Ectodermal cell (in vitro differentiated cells): ENCODE results near the gene HIPK2.

ENCODE experiments used
- H3K27ac ChIP-seq: 2 replicates; pipeline ENCODE4 v1.7.0; 2013; ENCODE audit warnings: mild to moderate bottlenecking, low read depth, low read length; ENCODE audit not compliant: insufficient read depth, poor library complexity, severe bottlenecking
- H3K27me3 ChIP-seq: 2 replicates; pipeline ENCODE4 v1.7.0; 2013; ENCODE audit warnings: mild to moderate bottlenecking, low read length; ENCODE audit not compliant: insufficient read depth, control insufficient read depth, poor library complexity, severe bottlenecking
- H3K36me3 ChIP-seq: one replicate; pipeline ENCODE4 v1.7.0; 2013; ENCODE audit warnings: low read length; ENCODE audit not compliant: control insufficient read depth, insufficient read depth
- H3K4me1 ChIP-seq: one replicate; pipeline ENCODE4 v1.7.0; 2013; ENCODE audit warnings: low read length; ENCODE audit not compliant: control insufficient read depth, insufficient read depth
- H3K4me3 ChIP-seq: 2 replicates; pipeline ENCODE4 v1.7.0; 2013; ENCODE audit warnings: low read depth, low read length, control low read depth; ENCODE audit not compliant: insufficient read depth
- H3K9me3 ChIP-seq: 2 replicates; pipeline ENCODE4 v1.7.0; 2013; ENCODE audit warnings: mild to moderate bottlenecking, low read length, moderate library complexity; ENCODE audit not compliant: control insufficient read depth
- WGBS, 2 experiments: methylation state at CpG; one replicate each; pipeline ENCODE4 v1.1.7; 2013; ENCODE audit warnings: missing lambda C conversion rate in 2 of 2; 5-methylcytosine and 5-hydroxymethylcytosine counted together

HIPK2 gene

DNA sequence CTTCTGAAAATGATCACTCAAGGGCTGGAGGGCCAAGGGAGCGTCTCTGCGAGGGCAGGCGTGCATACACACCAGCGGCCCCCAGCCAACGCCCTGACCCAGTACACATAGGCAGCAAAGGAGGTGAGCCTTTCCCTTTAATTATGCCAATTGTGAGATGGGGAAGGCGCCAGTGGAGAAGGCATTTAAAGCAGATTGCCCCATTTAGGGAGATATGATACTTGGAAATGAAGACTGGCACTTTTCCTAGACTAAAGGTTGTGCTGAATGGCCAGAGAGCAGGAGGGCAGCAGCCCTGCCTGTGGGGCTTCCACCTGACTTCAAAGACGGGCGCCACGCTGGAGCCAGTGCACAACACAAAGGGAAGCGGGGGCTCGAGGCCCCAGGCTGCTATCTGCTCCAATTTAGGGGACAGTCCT is 24.1 kb downstream of the HIPK2 start:
- WGBS, 2 experiments = 92 to 93% methylated on average over 11 of the region's 11 CpGs
- Histone ChIP-seq H3K9me3 (no peaks in the 10 kb centered on the region), H3K36me3 (no peaks in the 10 kb centered on the region), H3K4me1 (peaks cover 9% of the 10 kb centered on the region), H3K4me3 (no peak overlapping the region), H3K27ac (no peak overlapping the region), H3K27me3 (no peaks in the 10 kb centered on the region)

DNA sequence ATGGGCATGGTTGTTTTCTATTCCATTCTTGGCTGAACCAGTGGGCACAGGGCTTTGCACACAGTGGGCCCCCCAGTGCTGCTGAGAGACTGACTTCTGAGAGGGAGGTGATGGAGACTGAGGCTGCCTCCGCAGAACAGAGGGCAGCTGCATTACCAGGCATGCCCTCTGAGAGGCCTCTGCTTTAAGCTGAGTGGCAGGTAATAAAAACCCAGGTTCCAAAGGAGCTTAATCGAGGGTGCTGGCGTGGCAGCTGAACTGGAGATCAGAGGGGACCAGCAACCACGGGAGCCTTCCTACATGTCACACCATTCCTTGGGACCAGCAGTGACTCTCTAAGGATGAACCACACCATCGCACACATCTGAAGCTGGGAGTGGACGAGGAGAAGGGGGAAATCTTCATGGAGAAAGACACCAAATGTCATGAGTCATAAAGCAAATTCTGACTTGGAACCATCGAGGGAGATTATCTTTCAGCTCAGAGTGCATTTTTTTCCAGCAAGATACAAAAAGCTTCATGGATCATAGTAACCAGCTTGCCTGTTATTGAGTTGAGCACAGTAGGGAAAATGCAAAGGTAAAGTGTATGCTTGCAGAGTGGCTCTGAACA is 24.6 kb downstream of the HIPK2 start:
- 86 to 88% methylated on average over 7 of the region's 7 CpGs for WGBS, 2 experiments
- H3K36me3 ChIP-seq = no peaks in the 10 kb centered on the region

GRCh38 chr7:139752604-139753003 is 25.2 kb downstream of the HIPK2 start:
- H3K4me1 ChIP-seq = peaks cover 9% of the 10 kb centered on the region
- H3K27me3 ChIP-seq = no peaks in the 10 kb centered on the region
- H3K9me3 ChIP-seq = no peaks in the 10 kb centered on the region
- 93 to 95% methylated on average over 5 of the region's 5 CpGs for WGBS, 2 experiments
- H3K4me3 ChIP-seq = no peak overlapping the region
- no peak overlapping the region for H3K27ac ChIP-seq
- no peaks in the 10 kb centered on the region for H3K36me3 ChIP-seq

More for the DNA sequence above, 24.6 kb downstream of the HIPK2 start:
- Histone ChIP-seq H3K27me3 (no peaks in the 10 kb centered on the region), H3K4me3 (no peak overlapping the region), H3K9me3 (no peaks in the 10 kb centered on the region), H3K27ac (no peak overlapping the region), H3K4me1 (peaks cover 9% of the 10 kb centered on the region)

- Histone ChIP-seq H3K36me3 (no peaks in the 10 kb centered on the region), H3K4me1 (peaks cover 9% of the 10 kb centered on the region), H3K9me3 (no peaks in the 10 kb centered on the region), H3K27me3 (no peaks in the 10 kb centered on the region), H3K27ac (no peak overlapping the region), H3K4me3 (no peak overlapping the region)
- WGBS, 2 experiments = 94 to 96% methylated on average over 5 of the region's 5 CpGs
These were observed 25.6 kb downstream of the HIPK2 start for GRCh38 chr7:139752148-139752547.

- Histone ChIP-seq H3K4me1 (peaks cover 25% of the 10 kb centered on the region), H3K27ac (no peak overlapping the region), H3K36me3 (no peaks in the 10 kb centered on the region), H3K4me3 (no peak overlapping the region), H3K9me3 (no peaks in the 10 kb centered on the region), H3K27me3 (no peaks in the 10 kb centered on the region)
- 96 to 98% methylated on average over 5 of the region's 6 CpGs for WGBS, 2 experiments
These were observed 27.2 kb downstream of the HIPK2 start for GRCh38 chr7:139750459-139751095.

DNA sequence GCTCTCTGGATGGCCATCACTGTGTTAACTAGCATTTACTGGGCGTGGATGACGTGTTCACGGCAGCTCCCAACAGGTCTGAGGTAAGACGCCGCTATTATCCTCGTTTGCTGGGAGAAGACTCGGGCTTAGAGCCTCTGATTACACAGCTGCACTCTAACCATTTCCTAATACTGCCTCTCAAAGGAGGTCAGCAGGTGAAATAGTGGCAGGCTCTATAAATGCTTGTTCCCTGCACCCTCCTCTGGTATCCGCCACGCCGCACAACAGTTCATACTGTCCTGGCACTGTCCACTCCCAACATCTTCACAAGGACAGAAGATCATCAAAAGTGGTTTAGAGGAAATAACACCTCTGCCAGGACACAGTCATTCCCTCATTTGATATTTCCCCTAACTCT is 28.3 kb downstream of the HIPK2 start:
- Histone ChIP-seq H3K36me3 (no peaks in the 10 kb centered on the region), H3K9me3 (no peaks in the 10 kb centered on the region), H3K27me3 (no peaks in the 10 kb centered on the region), H3K27ac (no peak overlapping the region), H3K4me3 (no peak overlapping the region), H3K4me1 (peaks cover 33% of the 10 kb centered on the region)
- WGBS, 2 experiments = 90 to 94% methylated on average over 10 of the region's 10 CpGs

DNA sequence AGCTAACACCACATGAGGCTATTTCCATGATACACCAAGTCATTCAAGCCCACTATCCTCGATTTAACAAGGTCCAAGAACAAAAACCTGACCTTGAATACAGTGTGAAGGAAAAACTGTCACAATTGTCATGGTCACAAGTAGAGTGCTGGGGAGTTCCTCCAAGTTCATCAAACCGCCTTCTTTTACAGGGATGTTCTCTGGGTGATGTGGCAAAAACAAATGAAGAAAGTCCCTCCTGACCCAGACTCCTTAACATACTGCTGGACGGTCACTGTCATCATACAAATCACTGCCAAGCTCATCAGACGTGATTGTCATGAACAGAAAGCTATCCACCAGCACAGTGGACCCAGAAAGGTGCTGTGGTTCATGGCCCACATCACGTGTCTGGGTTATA is 28.9 kb downstream of the HIPK2 start:
- H3K36me3 ChIP-seq = no peaks in the 10 kb centered on the region
- WGBS, 2 experiments = 84 to 87% methylated on average over 5 of the region's 5 CpGs
- H3K27me3 ChIP-seq = no peaks in the 10 kb centered on the region
- H3K27ac ChIP-seq = no peak overlapping the region
- no peaks in the 10 kb centered on the region for H3K9me3 ChIP-seq
- peaks cover 29% of the 10 kb centered on the region for H3K4me1 ChIP-seq
- no peak overlapping the region for H3K4me3 ChIP-seq

- WGBS, 2 experiments = 95 to 96% methylated on average over 9 of the region's 9 CpGs
- H3K4me1 ChIP-seq = peaks cover 25% of the 10 kb centered on the region
- H3K4me3 ChIP-seq = no peak overlapping the region
- H3K27me3 ChIP-seq = no peaks in the 10 kb centered on the region
- H3K9me3 ChIP-seq = no peaks in the 10 kb centered on the region
- H3K27ac ChIP-seq = no peak overlapping the region
- H3K36me3 ChIP-seq = no peaks in the 10 kb centered on the region
These were observed 29.4 kb downstream of the HIPK2 start for GRCh38 chr7:139748373-139748765.

GRCh38 chr7:139747662-139748372 is 30.0 kb downstream of the HIPK2 start:
- Histone ChIP-seq H3K27me3 (no peaks in the 10 kb centered on the region), H3K4me3 (no peak overlapping the region), H3K27ac (no peak overlapping the region), H3K4me1 (peaks cover 25% of the 10 kb centered on the region), H3K9me3 (no peaks in the 10 kb centered on the region), H3K36me3 (no peaks in the 10 kb centered on the region)
- 95% methylated on average over 13 of the region's 13 CpGs for WGBS, 2 experiments

DNA sequence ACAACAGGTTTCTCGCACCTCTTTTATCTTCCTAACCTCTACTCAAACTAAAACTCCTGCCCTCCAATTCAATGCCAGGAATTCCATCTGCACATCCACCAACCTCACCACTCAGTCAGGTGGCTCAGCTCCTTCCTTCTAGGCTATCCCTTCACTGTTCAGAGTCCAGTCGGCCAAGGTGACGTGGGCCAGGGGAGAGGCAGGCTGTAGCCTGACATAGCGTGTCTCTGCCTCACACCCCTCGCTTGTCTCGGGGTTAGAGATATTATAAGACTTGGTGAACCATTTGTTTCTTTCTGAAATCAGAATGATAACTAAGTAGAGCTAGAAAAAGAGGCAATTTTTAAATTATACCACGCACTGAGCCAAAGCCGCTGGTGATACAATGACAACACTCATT is 31.1 kb downstream of the HIPK2 start:
- H3K9me3 ChIP-seq = no peaks in the 10 kb centered on the region
- peaks cover 25% of the 10 kb centered on the region for H3K4me1 ChIP-seq
- peak overlapping the region; percentile 19 for H3K27ac ChIP-seq
- WGBS, 2 experiments = 94 to 96% methylated on average over 8 of the region's 8 CpGs
- H3K4me3 ChIP-seq = no peak overlapping the region
- no peaks in the 10 kb centered on the region for H3K27me3 ChIP-seq
- no peaks in the 10 kb centered on the region for H3K36me3 ChIP-seq
